Left lung (tissue), 10 donors: ENCODE measurements around the gene TEDC2. TPM values are rescaled to one million over a fixed set of nuclear protein-coding genes. Genes with fewer than 3 reads are reported as not detected.
A peak's percentile ranks its signal among the peaks of the same experiment; 100 is the strongest.

ENCODE experiments used
- ATAC-seq: fragments of 200-7000 bp; cut with Tn5 transposase; one replicate; pipeline ENCODE4 v1.9.1; 2020; ENCODE audit warnings: moderate library complexity
- DNase-seq, 4 donors: peaks; one replicate each; pipeline ENCODE4 v3.0.0-alpha.2; 2013 to 2020
- H3K27ac ChIP-seq, 2 donors: fragments of 200-600 bp; sonication (generic) in 1 of 2; one replicate each; pipeline versions ENCODE4 v1.5.0 to v1.8.0; 2020 to 2021
- H3K27me3 ChIP-seq, 2 donors: fragments of 200-600 bp; sonication (generic) in 1 of 2; one replicate each; pipeline versions ENCODE4 v1.5.0 to v1.8.0; 2020 to 2021
- H3K36me3 ChIP-seq, 2 donors: fragments of 200-600 bp; sonication (generic) in 1 of 2; one replicate each; pipeline versions ENCODE4 v1.5.0 to v1.8.0; 2020 to 2021
- H3K4me1 ChIP-seq, 2 donors: fragments of 200-600 bp; one replicate each; pipeline ENCODE4 v1.8.0; 2021
- H3K4me3 ChIP-seq, 2 donors: fragments of 200-600 bp; sonication (generic) in 1 of 2; one replicate each; pipeline versions ENCODE4 v1.5.0 to v1.8.0; 2020 to 2021; ENCODE audit warnings: mild to moderate bottlenecking in 1 of 2
- H3K9me3 ChIP-seq, 2 donors: fragments of 200-600 bp; sonication (generic) in 1 of 2; one replicate each; pipeline versions ENCODE4 v1.5.0 to v1.8.0; 2020 to 2021
- CTCF ChIP-seq, 2 donors: fragments of 200-600 bp; sonication (generic) in 1 of 2; IDR thresholded peaks; one replicate each; pipeline versions ENCODE4 v1.5.0 to v1.8.0; 2021; ENCODE audit warnings: antibody characterized with exemption in 2 of 2
- intact Hi-C, 2 donors: fragments of 100-400 bp; cut with DNase I; formaldehyde crosslinking; loops; one replicate each; pipeline versions ENCODE4 v1.11.2 to v1.14.2; 2022
- polyA plus RNA-seq, 6 donors: library from polyadenylated mRNA; unstranded; fragments of 120-200 nt; gene quantifications; one replicate each; pipeline ENCODE4 v1.2.1, GENCODE V29; 2013; ENCODE audit not compliant: insufficient read length in 6 of 6
- total RNA-seq, 2 donors: library from RNA; stranded (reverse); fragmentation: NEBNext Ultra II Directional; extraction: Animal tissue kit (Norgen Biotek cat#: 25700); gene quantifications; one replicate each; pipeline ENCODE4 v1.2.1, GENCODE V29; 2021
- donor health status: DM: no; HTN: yes; CAD: no.
- donor health status: DM: no; HTN: no; CAD: no.

Gene TEDC2
- total and polyA plus RNA-seq, 8 donors, result 4.0 to 10.9 (median 8.3) TPM

- peaks cover 12 to 58% of the 10 kb centered on the region in 2 donors for H3K4me1 ChIP-seq
- H3K36me3 ChIP-seq, result peaks cover 0 to 39% of the 10 kb centered on the region in 2 donors
- H3K4me3 ChIP-seq, result no peak overlapping the region
- peak in 1 of 4 donors; percentile 64 for DNase-seq
- no peaks in the 10 kb centered on the region for H3K9me3 ChIP-seq
- peak overlapping the region in 1 of 2 donors; percentile 42 for H3K27ac ChIP-seq
- TF ChIP-seq CTCF (IDR thresholded peaks at IDR 0.05), result no peak
- intact Hi-C loops, result loop anchor here in 1 of 2 donors (5.0 kb wide), 1 partner anchor 160 kb away; the partner anchor contains the start of gene ABCA3
- no peak for ATAC-seq
- H3K27me3 ChIP-seq, result no peaks in the 10 kb centered on the region
Observed at GRCh38 chr16:2501946-2502895, 42.3 kb downstream of the TEDC2 start.

- Histone ChIP-seq H3K27ac (no peak overlapping the region), H3K36me3 (peaks cover 0 to 6% of the 10 kb centered on the region in 2 donors), H3K9me3 (no peaks in the 10 kb centered on the region), H3K27me3 (no peaks in the 10 kb centered on the region), H3K4me3 (no peak overlapping the region), H3K4me1 (peaks cover 0 to 74% of the 10 kb centered on the region in 2 donors)
- intact Hi-C loops, result no loop called here
- DNase-seq (no peak), ATAC-seq (no peak)
- no peak for TF ChIP-seq CTCF (IDR thresholded peaks at IDR 0.05)
Observed at GRCh38 chr16:2505695-2506094, 45.8 kb downstream of the TEDC2 start.

GRCh38 chr16:2507052-2507659, 47.2 kb downstream of the TEDC2 start:
- peaks cover 0 to 74% of the 10 kb centered on the region in 2 donors for H3K4me1 ChIP-seq
- intact Hi-C loops, result no loop called here
- ATAC-seq (peak; percentile 46), DNase-seq (peak in 2 of 4 donors; percentile 82 to 87)
- peak overlapping the region in 1 of 2 donors; percentile 6 for H3K4me3 ChIP-seq
- peak overlapping the region; percentile 75 to 91 for H3K27ac ChIP-seq
- peaks cover 0 to under 1% of the 10 kb centered on the region in 2 donors for H3K36me3 ChIP-seq
- peak in 1 of 2 donors; percentile 17 for TF ChIP-seq CTCF (IDR thresholded peaks at IDR 0.05)
- H3K27me3 ChIP-seq, result no peaks in the 10 kb centered on the region
- H3K9me3 ChIP-seq, result no peaks in the 10 kb centered on the region

GRCh38 chr16:2507665-2508064, 47.8 kb downstream of the TEDC2 start:
- intact Hi-C loops, result no loop called here

More at GRCh38 chr16:2507665-2508064, 47.8 kb downstream of the TEDC2 start:
- peak overlapping the region in 1 of 2 donors; percentile 6 for H3K4me3 ChIP-seq
- no peak for TF ChIP-seq CTCF (IDR thresholded peaks at IDR 0.05)
- H3K27me3 ChIP-seq, result no peaks in the 10 kb centered on the region
- ATAC-seq (peak; percentile 67), DNase-seq (peak in 2 of 4 donors; percentile 82 to 94)
- no peaks in the 10 kb centered on the region for H3K36me3 ChIP-seq
- H3K9me3 ChIP-seq, result no peaks in the 10 kb centered on the region
- peak overlapping the region; percentile 75 to 91 for H3K27ac ChIP-seq
- H3K4me1 ChIP-seq, result peaks cover 0 to 73% of the 10 kb centered on the region in 2 donors
